NCI-H345 treated with DMSO at 0.1 percent for 48 hours (cell line): ENCODE results near the gene SLC6A3.
"Not testable (repeated sequence)": the region's sequence is repeated elsewhere in the genome, so short reads cannot be mapped to it uniquely, and the experiment has no call there.

ENCODE experiments used
- DNase-seq: peaks from one replicate; lab custom pipeline; 2025; ENCODE audit not compliant: unreplicated experiment; lab: John Stamatoyannopoulos, UW

The SLC6A3 gene

GRCh38 chr5:1375871-1376810 lies 69.1 kb downstream of the SLC6A3 start:
- DNase-seq = no peak

GRCh38 chr5:1374679-1375055 lies 70.6 kb downstream of the SLC6A3 start:
- no peak for DNase-seq

DNA sequence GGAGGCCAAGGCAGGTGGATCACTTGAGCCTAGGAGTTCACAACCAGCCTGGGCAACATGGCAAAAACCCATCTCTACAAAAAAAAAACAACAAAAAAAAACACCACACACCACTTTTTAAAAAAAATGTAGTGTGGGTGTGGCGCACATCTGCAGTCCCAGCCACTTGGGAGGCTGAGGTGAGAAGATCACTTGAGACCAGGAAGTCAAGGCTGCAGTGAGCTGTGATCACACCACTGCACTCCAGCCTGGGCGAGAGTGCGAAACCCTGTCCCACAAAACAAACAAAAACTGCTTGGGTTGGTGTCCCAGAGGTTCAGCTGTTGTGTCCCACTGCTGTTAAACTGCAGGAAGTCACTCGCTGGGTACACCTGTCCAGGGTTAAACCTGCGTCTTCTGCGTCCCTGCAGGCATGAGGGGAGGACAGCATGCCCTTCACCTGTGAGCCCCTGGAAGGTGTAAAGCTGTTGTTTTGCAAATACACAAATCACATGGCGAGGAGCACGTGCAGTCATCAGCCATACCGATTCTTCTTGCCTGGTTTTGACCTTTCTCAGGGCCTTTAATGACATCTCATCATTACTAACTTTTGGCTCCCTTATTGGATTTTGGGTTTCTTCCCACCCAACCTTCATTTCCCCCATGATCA lies 71.1 kb downstream of the SLC6A3 start:
- DNase-seq = no peak

DNA sequence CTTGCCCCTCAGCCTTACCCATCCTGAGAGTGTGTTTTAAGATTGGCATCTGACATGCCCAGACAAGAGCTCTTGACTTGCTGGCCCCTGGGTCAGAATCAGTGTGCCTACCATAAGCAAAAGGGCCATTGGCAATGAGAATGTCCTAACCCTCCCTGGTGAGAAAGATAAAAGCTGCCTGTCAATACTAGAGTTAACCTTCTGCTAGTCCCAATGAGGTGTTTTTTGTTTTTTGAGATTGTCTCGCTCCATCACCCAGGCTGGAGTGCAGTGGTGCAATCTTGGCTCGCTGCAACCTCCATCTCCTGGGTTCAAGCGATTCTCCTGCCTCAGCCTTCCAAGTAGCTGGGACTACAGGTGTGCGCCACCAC lies 73.3 kb downstream of the SLC6A3 start:
- DNase-seq = not testable (repeated sequence)

DNA sequence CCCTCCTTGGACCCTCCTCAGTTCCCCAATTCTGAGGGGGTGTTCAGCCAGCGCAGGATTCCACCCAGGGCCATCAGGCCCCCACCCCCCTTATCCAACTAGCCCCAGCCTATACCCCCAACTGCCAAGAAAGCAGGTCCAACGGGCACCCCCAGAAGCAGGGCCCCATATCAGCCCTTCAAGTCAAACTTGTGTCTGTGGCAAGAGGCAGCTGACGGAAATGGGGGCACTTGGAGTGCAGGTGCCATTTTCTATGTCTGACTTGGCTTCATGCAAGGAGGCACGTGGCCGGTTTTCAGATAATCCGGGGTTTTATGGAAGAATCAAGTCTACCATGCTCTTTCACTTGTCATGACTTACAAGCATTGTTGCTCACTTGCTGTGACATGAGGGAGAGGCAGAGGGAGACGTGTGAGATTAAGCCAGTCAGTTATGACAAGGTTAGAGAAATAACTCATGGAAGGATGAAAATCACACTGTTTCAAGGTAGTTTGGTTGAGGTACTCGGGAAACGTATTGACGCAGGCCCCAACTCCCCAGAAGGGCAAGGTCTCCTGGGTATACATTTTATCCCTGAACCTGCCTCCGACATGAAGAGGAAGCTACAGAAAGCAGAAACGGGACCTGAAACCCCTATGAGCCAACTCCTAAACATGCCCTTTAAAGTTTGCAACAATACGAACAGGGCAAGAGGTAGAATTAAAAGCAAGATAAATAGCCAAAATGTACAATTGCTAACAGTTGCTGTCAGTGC lies 73.8 kb downstream of the SLC6A3 start:
- no peak for DNase-seq

DNA sequence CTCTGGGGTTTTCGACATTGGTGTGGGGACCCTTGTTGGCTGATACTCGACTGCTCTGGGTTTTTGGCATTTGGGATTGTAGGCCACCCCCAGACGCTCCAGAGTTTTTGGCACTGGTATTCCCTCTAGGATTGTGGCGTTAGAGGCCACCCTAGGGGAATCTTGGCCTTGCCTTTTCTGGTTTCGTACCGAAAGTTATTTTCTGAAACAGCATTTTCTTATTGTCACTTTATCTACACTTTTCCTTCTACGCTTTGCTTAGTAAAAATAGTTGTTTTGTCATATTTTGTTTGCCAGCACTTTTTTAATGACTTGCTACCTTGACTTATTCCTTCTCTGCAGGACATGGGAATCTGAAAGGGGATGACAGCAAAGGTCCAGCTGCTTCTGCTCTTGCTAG lies 75.2 kb downstream of the SLC6A3 start:
- no peak for DNase-seq

GRCh38 chr5:1368756-1369155 lies 76.5 kb downstream of the SLC6A3 start:
- no peak for DNase-seq

DNA sequence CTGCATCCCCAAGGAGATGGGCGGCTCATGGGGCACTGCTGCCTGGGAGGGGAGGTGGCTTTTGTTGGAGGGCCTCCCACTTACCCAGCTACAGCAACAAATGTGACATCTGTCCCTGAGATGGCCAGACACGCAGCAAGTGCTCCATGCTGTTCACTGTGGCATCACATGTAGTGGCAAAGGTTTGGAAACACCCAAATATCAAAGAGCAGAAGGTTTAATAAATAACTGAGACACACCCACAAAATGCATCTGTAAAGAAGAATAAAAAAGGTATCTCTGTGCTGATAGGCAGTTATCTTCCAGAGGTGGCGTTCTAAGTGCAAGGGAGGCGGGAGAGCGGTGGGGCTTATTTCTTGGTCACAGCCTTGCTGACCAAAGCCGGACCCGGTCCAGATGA lies 77.0 kb downstream of the SLC6A3 start:
- DNase-seq = no peak

DNA sequence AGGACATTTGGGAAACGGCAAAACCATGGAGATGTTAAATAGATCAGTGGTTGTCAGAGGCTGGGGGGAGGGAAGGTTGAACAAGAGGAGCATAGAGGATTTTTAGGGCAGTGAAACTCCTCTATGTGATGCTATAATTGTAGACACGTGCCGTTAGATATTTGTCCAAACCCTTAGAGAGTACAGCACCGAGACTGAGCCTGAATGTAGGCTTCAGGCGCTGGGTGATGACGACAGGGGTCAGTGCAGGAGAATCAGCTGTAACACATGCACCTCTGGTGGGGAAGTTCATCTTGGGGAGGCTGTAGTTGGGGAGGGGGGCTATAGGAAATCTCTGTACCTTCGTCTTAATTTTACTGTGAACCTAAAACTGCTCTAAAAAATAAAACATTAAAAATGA lies 78.1 kb downstream of the SLC6A3 start:
- DNase-seq = no peak

DNA sequence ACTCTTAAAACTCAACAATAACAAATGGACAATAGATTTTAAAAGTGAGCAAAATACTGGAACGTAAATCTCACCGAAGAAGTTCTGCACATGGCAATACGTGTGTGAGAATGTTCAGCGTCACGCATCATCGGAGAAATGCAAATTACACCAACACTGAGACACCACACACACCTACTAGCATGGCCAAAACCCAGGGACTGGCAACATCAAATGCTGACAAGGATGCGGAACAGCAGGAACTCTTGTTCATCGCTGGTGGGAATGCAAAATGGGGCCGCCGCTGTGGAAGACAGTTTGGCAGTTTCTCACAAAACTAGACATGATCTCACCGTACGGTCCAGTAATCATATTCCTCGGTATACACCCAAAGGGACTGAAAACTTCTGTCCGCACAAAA lies 78.7 kb downstream of the SLC6A3 start:
- no peak for DNase-seq

GRCh38 chr5:1364211-1364610 lies 81.0 kb downstream of the SLC6A3 start:
- DNase-seq = no peak

DNA sequence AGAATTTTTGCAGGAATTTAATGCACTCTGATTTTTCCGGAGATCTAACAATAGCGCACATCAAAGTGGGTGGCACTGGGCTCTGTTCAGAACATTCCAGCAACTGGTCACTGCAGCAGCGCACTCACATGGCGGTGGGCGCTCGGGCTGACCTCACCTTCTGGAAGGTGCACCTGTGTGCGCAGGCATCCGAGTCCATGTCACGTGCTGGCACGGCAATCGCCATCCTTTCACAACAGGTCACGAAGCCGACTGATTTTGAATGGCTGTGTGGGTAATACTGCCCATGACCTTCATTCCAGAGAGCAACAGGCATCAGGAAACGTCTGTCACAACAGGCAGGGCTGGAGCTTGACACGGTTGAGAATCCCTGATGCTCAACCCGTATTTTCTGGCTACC lies 81.7 kb downstream of the SLC6A3 start:
- no peak for DNase-seq

GRCh38 chr5:1363160-1363559 lies 82.1 kb downstream of the SLC6A3 start:
- no peak for DNase-seq

DNA sequence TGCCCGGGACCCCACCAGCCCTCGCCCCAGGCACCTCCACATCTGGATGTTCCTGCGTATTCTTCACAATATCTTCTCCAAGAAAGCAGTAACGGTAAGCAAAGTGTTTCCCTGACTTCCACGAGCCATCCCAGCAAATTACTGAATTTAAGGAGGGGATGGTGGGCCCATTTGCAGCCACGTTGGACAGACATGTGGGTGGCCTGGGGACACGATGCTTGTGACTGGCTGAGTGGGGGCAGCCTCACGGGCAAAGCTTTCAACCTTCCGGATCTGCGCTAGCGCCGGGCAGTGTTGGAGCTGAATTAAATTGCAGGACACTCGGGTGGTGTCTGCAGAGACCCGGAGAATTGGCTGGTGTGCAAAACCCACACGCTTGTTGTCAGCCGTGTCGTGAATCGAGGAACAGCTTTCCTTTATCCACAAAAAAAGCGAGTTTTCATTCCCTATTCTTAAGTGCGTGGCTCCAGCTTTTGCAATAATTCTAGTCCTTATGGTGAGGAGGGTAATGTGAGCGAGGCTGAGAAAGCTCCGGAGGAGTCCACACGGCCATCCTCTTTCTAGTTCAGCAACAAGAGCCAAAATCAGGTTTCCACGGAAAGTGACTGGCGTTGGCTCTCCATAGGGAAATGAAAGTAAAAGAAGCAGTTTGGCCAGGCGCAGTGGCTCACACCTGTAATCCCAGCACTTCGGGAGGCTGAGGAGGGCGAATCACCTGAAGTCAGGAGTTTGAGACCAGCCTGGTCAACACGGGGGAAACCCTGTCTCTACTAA lies 82.8 kb downstream of the SLC6A3 start:
- no peak for DNase-seq

DNA sequence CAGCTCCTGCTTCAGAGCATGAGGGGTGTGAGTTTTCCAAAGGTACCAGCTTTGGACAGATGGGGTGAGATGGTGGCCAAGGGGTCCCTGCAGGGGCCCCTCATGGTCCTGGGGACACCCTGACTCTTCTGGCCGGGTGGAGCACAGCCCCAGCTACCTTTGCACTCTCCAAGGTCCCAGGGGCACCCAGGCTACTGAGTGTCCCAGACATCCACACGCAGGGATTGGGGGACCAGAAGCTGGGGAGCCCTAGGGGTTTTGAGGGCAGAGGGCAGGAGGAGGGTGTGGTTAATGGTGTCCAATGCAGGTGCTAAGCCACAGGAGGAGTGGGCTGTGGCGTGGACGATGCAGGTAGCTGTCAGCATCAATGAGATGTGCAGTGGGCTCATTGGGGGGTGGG lies 84.4 kb downstream of the SLC6A3 start:
- no peak for DNase-seq

DNA sequence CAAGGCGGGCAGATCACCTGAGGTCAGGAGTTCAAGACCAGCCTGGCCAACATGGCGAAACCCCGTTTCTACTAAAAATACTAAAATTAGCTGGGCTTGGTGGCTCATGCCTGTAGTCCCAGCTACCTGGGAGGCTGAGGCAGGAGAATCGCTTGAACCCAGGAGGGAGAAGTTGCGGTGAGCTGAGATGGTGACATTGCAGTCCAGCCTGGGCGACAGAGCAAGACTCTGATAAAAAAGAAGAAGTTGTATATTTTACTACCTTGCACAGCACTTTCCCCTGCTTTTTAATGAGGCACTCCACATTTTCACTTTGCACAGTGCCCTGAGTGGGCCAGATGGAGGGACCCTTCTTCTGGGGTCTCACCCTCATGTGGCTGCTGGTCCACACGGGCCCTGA lies 84.9 kb downstream of the SLC6A3 start:
- DNase-seq = not testable (repeated sequence)

GRCh38 chr5:1359713-1360112 lies 85.5 kb downstream of the SLC6A3 start:
- DNase-seq = no peak

GRCh38 chr5:1359031-1359645 lies 86.1 kb downstream of the SLC6A3 start:
- no peak for DNase-seq

GRCh38 chr5:1358726-1359025 lies 86.6 kb downstream of the SLC6A3 start:
- no peak for DNase-seq

GRCh38 chr5:1357946-1358725 lies 87.1 kb downstream of the SLC6A3 start:
- DNase-seq = no peak
